Urinary bladder (tissue), 4 donors: ENCODE measurements around the gene PTRH1. TPM values are rescaled to one million over a fixed set of nuclear protein-coding genes. Genes with fewer than 3 reads are reported as not detected.

Experiments used
- DNase-seq: peaks from one replicate; pipeline ENCODE4 v3.0.0-alpha.2; 2015; ENCODE audit errors: extremely low spot score
- H3K27ac ChIP-seq: one replicate; pipeline ENCODE4 v1.5.1; 2013; ENCODE audit warnings: low read depth, mild to moderate bottlenecking, moderate library complexity
- H3K36me3 ChIP-seq: one replicate; pipeline ENCODE4 v1.6.1; 2013; ENCODE audit warnings: mild to moderate bottlenecking, moderate library complexity; ENCODE audit not compliant: insufficient read depth
- H3K4me1 ChIP-seq: one replicate; pipeline ENCODE4 v1.6.1; 2013; ENCODE audit warnings: mild to moderate bottlenecking, moderate library complexity; ENCODE audit not compliant: insufficient read depth
- H3K4me3 ChIP-seq: one replicate; pipeline ENCODE4 v1.5.1; 2013; ENCODE audit warnings: low read depth, low read length
- WGBS: extraction: QIAGEN DNeasy Blood & Tissue Kit; methylation state at CpG from one replicate; pipeline ENCODE4 v1.1.7; 2013; 5-methylcytosine and 5-hydroxymethylcytosine counted together
- polyA plus RNA-seq: library from polyadenylated mRNA; stranded (reverse); fragments of 200-250 nt; gene quantifications from one replicate; pipeline ENCODE4 v1.2.3, GENCODE V29; 2013
- total RNA-seq: library from RNA; depleted of rRNA; stranded (reverse); fragments of >200 nt; gene quantifications from one replicate; pipeline ENCODE4 v1.2.3, GENCODE V29; 2014
- donor health status: healthy with polysubstance abuse.
- donor health status: healthy.

Gene PTRH1
- total and polyA plus RNA-seq, 2 donors: 5.7 to 29.8 TPM

DNA sequence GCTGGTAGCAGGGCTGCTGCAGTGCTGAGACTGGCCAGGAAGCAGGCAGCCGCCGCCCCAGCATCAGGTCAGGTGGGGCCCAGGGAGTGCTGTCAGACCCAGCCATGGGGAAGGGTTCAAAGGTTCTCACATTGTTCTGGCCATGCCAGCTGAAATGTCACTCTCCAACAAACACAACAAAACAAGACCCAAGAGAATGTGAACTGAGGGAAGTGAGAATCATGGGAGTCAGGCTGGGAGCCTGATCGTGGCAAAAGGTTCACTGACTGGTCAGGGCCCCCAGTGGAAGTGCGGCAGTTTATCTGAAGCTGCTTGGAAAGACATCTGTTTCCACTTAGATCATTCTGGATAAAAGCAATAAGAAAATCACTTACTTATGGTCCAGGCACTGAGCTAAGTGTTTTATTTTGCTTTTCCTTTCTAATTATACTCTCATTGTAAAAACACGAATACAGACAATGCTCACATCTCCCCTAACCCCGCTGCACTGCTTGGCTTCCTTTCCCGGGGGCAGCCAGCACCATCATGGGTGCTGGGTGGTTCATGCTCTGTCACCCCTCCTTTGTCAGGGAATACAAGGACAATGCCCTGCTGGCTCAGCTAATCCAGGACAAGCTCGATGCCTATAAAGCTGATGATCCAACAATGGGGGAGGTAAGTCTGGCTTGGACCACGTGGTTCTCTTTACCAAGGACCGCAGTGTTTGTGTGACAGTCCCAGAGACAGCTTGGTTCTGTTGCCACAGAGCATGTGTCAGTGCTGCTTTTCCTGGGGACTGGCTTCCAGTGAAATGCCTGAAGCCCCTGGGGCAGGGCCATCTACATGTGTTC, 50.6 kb downstream of the PTRH1 start:
- WGBS: 65% methylated on average over 10 of the region's 10 CpGs
- DNase-seq: no peak
- no peaks in the 10 kb centered on the region for H3K36me3 ChIP-seq
- no peaks in the 10 kb centered on the region for H3K4me1 ChIP-seq
- no peak overlapping the region for H3K27ac ChIP-seq
- no peak overlapping the region for H3K4me3 ChIP-seq

DNA sequence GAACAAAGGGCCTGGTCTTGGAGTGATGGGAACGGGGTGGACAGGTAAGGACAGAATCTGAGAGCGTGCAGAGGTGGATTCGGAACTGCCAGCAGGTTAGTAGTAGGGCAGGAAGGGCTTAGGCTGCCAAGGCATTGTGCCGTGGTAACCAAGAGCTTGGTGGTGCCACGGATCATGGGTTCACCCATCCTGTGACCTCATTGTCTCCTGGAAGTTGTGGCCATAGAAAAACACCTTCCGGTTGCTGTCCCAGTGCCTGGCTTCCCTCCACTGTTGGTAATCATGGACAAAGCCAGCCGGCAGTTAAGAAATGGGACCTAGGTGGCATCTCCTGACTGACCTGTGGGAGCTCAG, 51.2 kb downstream of the PTRH1 start:
- Histone ChIP-seq H3K36me3 (no peaks in the 10 kb centered on the region), H3K4me3 (no peak overlapping the region), H3K27ac (no peak overlapping the region), H3K4me1 (no peaks in the 10 kb centered on the region)
- DNase-seq: no peak
- WGBS: 95% methylated on average over 7 of the region's 7 CpGs

Other genes starting within 250 kb of the PTRH1 start
- gene STXBP1, start 103.4 kb downstream of the PTRH1 start, total RNA-seq: 13.7 TPM
- 28.9 TPM for gene STXBP1, start 103.4 kb downstream of the PTRH1 start, polyA plus RNA-seq
- gene CFAP157, start 8.7 kb downstream of the PTRH1 start, total RNA-seq: not detected
- 0.23 TPM for gene CFAP157, start 8.7 kb downstream of the PTRH1 start, polyA plus RNA-seq
- not detected for gene TTC16, start 416 bp upstream of the PTRH1 start, total RNA-seq
- not detected for gene TTC16, start 416 bp upstream of the PTRH1 start, polyA plus RNA-seq
- 3.8 TPM for gene TOR2A, start 19.6 kb upstream of the PTRH1 start, total RNA-seq
- 16.5 TPM for gene TOR2A, start 19.6 kb upstream of the PTRH1 start, polyA plus RNA-seq
- 11.6 TPM for gene SH2D3C, start 63.0 kb upstream of the PTRH1 start, total RNA-seq
- gene SH2D3C, start 63.0 kb upstream of the PTRH1 start, polyA plus RNA-seq: 16.6 TPM
- 30.1 TPM for gene CDK9, start 70.4 kb upstream of the PTRH1 start, total RNA-seq
- 66.2 TPM for gene CDK9, start 70.4 kb upstream of the PTRH1 start, polyA plus RNA-seq
- 18.6 TPM for gene FPGS, start 87.2 kb upstream of the PTRH1 start, total RNA-seq
- gene FPGS, start 87.2 kb upstream of the PTRH1 start, polyA plus RNA-seq: 57.7 TPM
- 16.4 TPM for gene ENG, start 139.0 kb upstream of the PTRH1 start, total RNA-seq
- gene ENG, start 139.0 kb upstream of the PTRH1 start, polyA plus RNA-seq: 196 TPM
- 27.3 TPM for gene AK1, start 162.0 kb upstream of the PTRH1 start, total RNA-seq
- gene AK1, start 162.0 kb upstream of the PTRH1 start, polyA plus RNA-seq: 57.2 TPM
- gene ST6GALNAC6, start 183.9 kb upstream of the PTRH1 start, total RNA-seq: 17.7 TPM
- gene ST6GALNAC6, start 183.9 kb upstream of the PTRH1 start, polyA plus RNA-seq: 105 TPM
- 6.8 TPM for gene ST6GALNAC4, start 201.4 kb upstream of the PTRH1 start, total RNA-seq
- gene ST6GALNAC4, start 201.4 kb upstream of the PTRH1 start, polyA plus RNA-seq: 35.1 TPM
- gene PIP5KL1, start 215.1 kb upstream of the PTRH1 start, total RNA-seq: 0.48 TPM
- gene PIP5KL1, start 215.1 kb upstream of the PTRH1 start, polyA plus RNA-seq: 1.4 TPM
- gene DPM2, start 222.2 kb upstream of the PTRH1 start, total RNA-seq: 7.5 TPM
- 32.1 TPM for gene DPM2, start 222.2 kb upstream of the PTRH1 start, polyA plus RNA-seq